Breast epithelium (tissue), 3 donors: ENCODE data around the gene TYW1.
"Not testable (repeated sequence)": the region's sequence is repeated elsewhere in the genome, so short reads cannot be mapped to it uniquely, and the experiment has no call there.

ENCODE experiments used
- CTCF ChIP-seq, 3 donors: fragments of 450-650 bp; IDR thresholded peaks; one replicate each; pipeline ENCODE4 v1.5.1; 2016 to 2017; ENCODE audit warnings: antibody characterized with exemption in 3 of 3, mild to moderate bottlenecking in 3 of 3, moderate library complexity in 3 of 3
- POLR2A ChIP-seq: fragments of 450-650 bp; IDR thresholded peaks from one replicate; pipeline ENCODE4 v1.6.1; 2016; ENCODE audit warnings: antibody characterized with exemption, mild to moderate bottlenecking, moderate library complexity

DNA sequence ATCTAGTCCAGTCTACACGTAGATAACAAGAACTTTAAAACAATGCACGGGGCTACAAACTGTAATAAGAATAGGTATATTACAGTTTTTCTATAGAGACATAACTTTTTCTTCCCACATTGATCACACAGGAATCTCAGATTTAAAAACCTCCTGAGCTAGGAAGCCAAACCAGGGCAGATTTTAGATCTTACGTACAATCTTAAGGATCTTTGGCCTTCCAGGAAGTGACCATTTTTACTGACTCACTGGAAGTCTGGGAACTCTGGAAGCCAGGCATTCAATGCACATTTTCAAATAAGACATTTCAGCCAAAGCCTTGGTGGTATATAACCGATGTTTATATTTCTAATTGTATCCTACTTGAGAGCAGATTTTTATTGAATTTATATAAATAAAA, 64.7 kb downstream of the TYW1 start:
- TF ChIP-seq CTCF (IDR thresholded peaks at IDR 0.05); POLR2A: not testable (repeated sequence)
